HG02642 (cell line): ENCODE results near the gene ARHGAP15.

Experiments
- ATAC-seq: cut with Tn5 transposase; IDR thresholded peaks from one replicate; pipeline ENCODE4 v1.9.1; 2021; ENCODE audit warnings: mild to moderate bottlenecking; ENCODE audit not compliant: unreplicated experiment, poor library complexity

The ARHGAP15 gene

DNA sequence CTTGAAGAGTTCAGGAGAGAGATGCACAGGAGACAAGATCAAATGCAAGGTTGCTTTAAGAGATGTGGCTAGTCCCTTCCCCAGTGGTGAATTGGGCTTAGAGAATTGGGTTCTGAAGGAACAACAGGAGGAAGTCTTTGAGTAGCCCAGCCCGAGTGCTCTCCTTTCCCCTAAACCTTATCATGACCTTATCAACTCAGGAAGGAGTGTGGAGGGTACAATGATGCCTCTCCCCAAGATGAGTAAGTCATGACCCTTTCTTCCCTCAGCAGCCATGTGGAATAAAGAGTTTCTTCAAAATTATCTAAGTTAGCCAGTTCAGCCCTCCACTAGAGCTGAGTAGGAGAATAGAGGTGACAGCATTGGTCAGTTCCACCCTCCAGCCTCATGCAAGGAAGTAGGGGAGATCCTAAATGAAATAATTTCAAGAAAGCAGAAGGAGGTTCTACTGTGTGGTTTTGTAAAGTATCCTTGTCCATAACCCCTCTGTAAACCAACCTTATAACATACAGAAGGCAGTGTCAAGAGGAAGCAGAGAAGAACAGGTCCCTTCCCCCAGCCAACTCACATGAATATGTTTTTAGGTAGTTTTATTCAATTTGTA, 88.4 kb downstream of the ARHGAP15 start:
- no peak for ATAC-seq

DNA sequence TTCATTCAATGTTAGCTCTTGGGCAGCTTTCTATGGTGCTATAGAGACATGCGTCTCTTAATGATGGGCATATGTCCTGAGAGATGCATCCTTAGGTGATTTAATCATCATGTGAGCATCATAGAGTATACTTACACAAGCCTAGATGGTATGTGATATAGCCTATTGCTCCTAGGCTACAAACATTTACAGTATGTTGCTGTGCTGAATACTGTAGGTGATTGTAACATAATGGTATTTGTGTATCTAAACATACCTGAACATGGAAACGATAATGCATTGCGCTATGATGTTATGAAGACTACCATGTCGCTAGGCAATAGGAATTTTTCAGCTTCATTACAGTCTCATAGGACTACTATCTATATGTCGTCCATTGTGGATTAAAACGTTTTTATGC, 89.4 kb downstream of the ARHGAP15 start:
- no peak for ATAC-seq

- no peak for ATAC-seq
Observed at GRCh38 chr2:143219266-143219665, 90.0 kb downstream of the ARHGAP15 start.

- no peak for ATAC-seq
Observed at GRCh38 chr2:143223556-143223955, 94.3 kb downstream of the ARHGAP15 start.

GRCh38 chr2:143225931-143226330, 96.7 kb downstream of the ARHGAP15 start:
- ATAC-seq: no peak

GRCh38 chr2:143226714-143227541, 97.7 kb downstream of the ARHGAP15 start:
- no peak for ATAC-seq

- ATAC-seq: no peak
Observed at GRCh38 chr2:143229411-143229810, 100.2 kb downstream of the ARHGAP15 start.

GRCh38 chr2:143229952-143230351, 100.7 kb downstream of the ARHGAP15 start:
- no peak for ATAC-seq

- no peak for ATAC-seq
Observed at GRCh38 chr2:143230506-143231253, 101.5 kb downstream of the ARHGAP15 start.

GRCh38 chr2:143231254-143231645, 102.0 kb downstream of the ARHGAP15 start:
- ATAC-seq: no peak

- ATAC-seq: no peak
Observed at GRCh38 chr2:143237146-143237777, 108.0 kb downstream of the ARHGAP15 start.

DNA sequence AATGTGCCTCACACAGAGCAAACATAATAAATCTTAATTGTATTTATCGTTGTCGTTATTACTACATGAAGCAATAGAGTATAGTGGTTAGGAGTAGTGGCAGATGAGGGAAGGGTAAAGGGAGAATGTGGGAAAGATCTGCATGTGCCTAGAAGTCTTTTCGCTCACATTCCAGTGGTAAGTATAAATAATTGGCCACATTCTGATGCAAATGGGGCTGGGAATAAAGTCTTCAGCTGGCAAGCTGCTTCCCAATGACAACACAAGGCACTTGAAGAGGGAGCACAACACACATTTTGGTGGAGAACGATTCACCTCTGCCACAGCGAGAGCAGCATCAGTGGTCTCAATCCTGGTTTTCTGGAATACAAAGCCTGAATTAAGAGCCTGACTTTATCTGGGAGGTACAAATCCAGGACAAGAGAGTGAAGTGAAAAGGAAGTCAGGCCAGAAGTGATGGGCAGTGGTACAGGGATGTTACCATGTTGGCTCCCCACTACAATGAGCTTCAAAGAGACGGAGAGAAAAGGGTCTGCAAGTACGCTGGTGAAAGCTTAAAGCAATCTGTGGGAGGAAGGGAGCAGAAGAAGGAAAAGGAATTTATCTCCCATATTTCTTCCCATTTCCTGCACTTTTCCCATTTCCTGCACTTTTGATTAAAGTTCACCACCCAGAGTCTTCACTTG, 112.3 kb downstream of the ARHGAP15 start:
- ATAC-seq: no peak

- no peak for ATAC-seq
Observed at GRCh38 chr2:143246246-143246645, 117.0 kb downstream of the ARHGAP15 start.

DNA sequence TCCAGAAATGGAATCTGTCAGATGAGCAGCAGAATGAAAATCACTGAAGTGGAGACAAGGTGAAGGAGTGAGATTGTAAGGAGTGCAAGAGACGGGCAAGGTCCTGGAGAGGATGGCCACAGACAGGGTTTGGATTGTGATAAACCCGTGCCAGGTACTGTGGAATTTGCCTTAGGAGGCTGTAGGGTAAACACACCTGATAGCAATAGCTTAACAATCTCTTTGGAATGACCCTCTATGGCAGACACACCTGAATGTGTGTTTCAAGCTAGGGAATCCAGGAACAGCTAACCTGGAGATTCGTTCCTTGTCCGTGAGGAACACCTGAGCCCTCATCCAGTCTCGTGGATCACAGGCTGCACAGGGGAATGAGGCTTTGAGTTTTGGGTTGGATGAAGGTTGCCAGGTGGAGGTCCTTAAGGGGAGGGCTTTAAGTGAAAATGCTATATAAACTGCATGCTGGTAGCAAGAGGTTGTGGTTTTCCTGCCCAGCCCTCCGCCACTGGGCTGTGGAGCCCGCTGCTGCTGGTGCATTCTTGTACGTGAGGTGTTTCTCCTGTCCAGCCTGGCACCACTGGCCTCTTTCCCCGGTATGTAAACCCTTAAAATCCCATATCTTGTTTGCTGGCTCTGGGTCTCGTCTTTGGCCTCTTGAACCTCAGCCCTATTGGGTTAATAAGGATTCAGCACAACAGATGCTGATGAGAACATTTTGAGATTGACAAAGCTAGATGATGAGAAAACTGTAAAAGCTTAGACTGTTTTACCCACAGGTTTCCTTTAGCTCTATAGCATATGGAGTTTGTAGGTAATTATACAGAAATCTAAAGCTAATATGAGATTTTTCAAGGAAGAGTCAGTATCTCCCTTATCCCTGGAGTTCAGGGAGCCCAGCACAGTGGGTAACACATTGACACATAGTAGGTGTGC, 117.9 kb downstream of the ARHGAP15 start:
- ATAC-seq: no peak

DNA sequence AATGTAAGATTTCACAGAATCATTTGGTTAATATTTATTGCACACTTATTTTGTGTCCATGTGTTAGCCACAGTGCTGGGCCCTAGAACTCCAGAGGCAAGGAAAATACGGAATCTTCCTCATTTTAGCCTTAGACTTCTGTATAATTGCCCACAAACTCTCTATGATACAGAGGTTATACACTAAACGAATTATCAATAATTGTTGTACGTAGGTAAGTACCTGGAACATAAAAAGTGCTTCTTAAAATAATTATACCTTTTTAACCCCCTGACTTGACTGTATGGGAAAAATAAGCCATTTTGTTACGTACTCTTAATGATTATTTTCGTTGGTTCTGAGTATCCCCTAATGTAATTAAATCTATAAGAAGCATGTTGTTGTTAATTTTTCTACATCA, 119.4 kb downstream of the ARHGAP15 start:
- no peak for ATAC-seq

- no peak for ATAC-seq
Observed at GRCh38 chr2:143251681-143252080, 122.5 kb downstream of the ARHGAP15 start.

DNA sequence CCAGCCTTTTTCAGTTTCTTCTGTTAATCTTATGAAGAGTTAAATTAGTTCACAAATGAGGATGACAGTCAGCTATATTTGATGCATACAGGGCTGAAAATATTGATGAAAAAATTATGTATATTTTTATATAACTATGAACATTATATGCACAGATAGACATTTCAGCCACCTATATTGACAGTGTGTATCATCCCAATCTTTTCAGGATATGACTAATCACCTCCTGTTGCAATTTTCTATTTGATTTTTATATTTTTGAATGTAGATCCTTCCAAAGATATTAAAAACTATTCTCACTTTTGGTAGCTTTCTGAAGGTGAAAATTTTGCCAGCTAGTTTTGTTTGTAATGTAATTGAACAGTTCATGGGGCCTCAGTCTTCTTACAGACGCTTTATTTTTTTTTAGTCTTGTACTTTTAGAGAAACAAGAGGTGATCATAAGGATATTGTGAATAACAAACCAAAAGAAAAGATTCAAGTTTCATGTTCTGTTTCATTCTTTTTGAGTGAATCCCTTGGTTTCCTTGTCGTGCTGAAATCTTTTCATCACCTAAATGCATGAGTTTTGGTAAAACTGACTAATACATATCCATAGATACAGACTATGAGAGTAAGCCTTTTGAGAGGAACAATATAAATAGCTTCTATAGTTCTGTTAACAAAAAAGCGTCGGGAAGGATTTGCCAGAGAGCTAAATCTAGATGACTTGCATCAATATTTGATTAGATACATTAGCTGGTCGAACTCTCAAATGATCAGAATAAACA, 123.1 kb downstream of the ARHGAP15 start:
- no peak for ATAC-seq

DNA sequence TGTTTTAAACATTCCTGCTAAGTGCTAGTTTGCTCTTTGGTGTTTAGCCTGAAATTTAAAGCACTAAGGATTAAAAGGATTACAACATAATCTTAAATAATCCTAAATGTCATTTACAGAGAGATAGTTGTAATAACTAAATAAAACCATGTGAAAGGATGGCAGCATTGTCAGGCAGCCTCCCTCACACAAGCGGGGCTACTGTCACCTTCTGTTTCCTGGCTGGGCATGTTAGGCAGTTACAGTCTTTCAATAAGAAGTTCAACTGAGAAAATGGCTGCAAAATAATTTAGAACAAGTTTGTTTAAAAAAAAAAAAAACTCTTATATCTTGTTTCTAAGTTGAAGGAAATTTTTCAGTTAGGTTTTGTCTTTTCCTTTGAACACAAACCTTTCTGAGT, 124.9 kb downstream of the ARHGAP15 start:
- ATAC-seq: no peak
